IMR-90 (cell line): ENCODE results near the gene PLD6. TPM values are rescaled to one million over a fixed set of nuclear protein-coding genes. Genes with fewer than 3 reads are reported as not detected.

Source experiments
- ATAC-seq: fragments of 200-7000 bp; cut with Tn5 transposase; 2 replicates; pipeline ENCODE4 v1.9.1; 2020; ENCODE audit warnings: low read depth, mild to moderate bottlenecking, moderate library complexity
- BruUV-seq: library from RNA; stranded (reverse); fragments of 400-500 nt; replicated peaks from 2 replicates; lab custom pipeline; 2021; lab: Mats Ljungman, UMichigan
- CTCF ChIA-PET: fragments of 300-600 bp; formaldehyde crosslinking; extraction: SDS; loops from one replicate; lab custom pipeline; 2021; ENCODE audit warnings: antibody characterized with exemption; lab: Yijun Ruan, JAX
- POLR2A ChIA-PET: fragments of 300-600 bp; sonication (Branson Sonifier 250); formaldehyde crosslinking; loops from one replicate; lab custom pipeline; 2022; ENCODE audit warnings: antibody characterized with exemption; ENCODE audit not compliant: unreplicated experiment; lab: Charles Lee
- DNase-seq: peaks from one replicate; pipeline ENCODE4 v3.0.0; 2013
- H2AFZ ChIP-seq: replicated peaks from 2 replicates; pipeline ENCODE3; 2013; ENCODE audit warnings: low read length, mild to moderate bottlenecking; ENCODE audit not compliant: poor library complexity
- H2AK5ac ChIP-seq: 2 replicates; pipeline ENCODE4 v1.6.1; 2013; ENCODE audit warnings: low read depth, low read length, inconsistent platforms
- H2AK9ac ChIP-seq: replicated peaks from 2 replicates; pipeline ENCODE3; 2013; ENCODE audit warnings: mild to moderate bottlenecking, low read depth, low read length, moderate library complexity; ENCODE audit not compliant: poor library complexity
- H2BK120ac ChIP-seq: 2 replicates; pipeline ENCODE4 v1.6.1; 2013; ENCODE audit warnings: low read depth, low read length, inconsistent platforms
- H2BK15ac ChIP-seq: 3 replicates; pipeline ENCODE4 v1.6.1; 2013; ENCODE audit warnings: low read depth, low read length, inconsistent platforms
- H2BK20ac ChIP-seq: 2 replicates; pipeline ENCODE4 v1.6.1; 2013; ENCODE audit warnings: low read depth, mild to moderate bottlenecking, inconsistent platforms, low read length, moderate library complexity
- H2BK5ac ChIP-seq: 2 replicates; pipeline ENCODE4 v1.6.1; 2013; ENCODE audit warnings: mild to moderate bottlenecking, low read depth, low read length, inconsistent platforms; ENCODE audit not compliant: poor library complexity, severe bottlenecking
- H3K14ac ChIP-seq: replicated peaks from 2 replicates; pipeline ENCODE4 v1.6.1; 2013; ENCODE audit warnings: low read depth, low read length, inconsistent platforms
- H3K18ac ChIP-seq: 2 replicates; pipeline ENCODE4 v1.6.1; 2013; ENCODE audit warnings: low read depth, low read length, control low read depth
- H3K23ac ChIP-seq: 2 replicates; pipeline ENCODE4 v1.6.1; 2013; ENCODE audit warnings: low read depth, low read length, inconsistent platforms
- H3K27ac ChIP-seq: 2 replicates; pipeline ENCODE4 v1.5.1; 2013; ENCODE audit warnings: mild to moderate bottlenecking, control low read depth, low read length; ENCODE audit not compliant: insufficient read depth
- H3K27me3 ChIP-seq: 2 replicates; pipeline ENCODE4 v1.6.1; 2013; ENCODE audit warnings: low read length; ENCODE audit not compliant: control insufficient read depth, insufficient read depth
- H3K36me3 ChIP-seq: 2 replicates; pipeline ENCODE4 v1.6.1; 2013; ENCODE audit warnings: low read length, mixed read lengths; ENCODE audit not compliant: control insufficient read depth, insufficient read depth
- H3K4ac ChIP-seq: 2 replicates; pipeline ENCODE4 v1.6.1; 2013; ENCODE audit warnings: low read depth, low read length, inconsistent platforms
- H3K4me1 ChIP-seq: 2 replicates; pipeline ENCODE4 v1.6.1; 2013; ENCODE audit warnings: low read length, mixed read lengths; ENCODE audit not compliant: control insufficient read depth, insufficient read depth
- H3K4me2 ChIP-seq: 2 replicates; pipeline ENCODE4 v1.6.1; 2013; ENCODE audit warnings: low read depth, mild to moderate bottlenecking, control low read depth, low read length, moderate library complexity
- H3K4me3 ChIP-seq: 2 replicates; pipeline ENCODE4 v1.5.1; 2013; ENCODE audit warnings: low read depth, mild to moderate bottlenecking, control low read depth, low read length, moderate library complexity; ENCODE audit not compliant: insufficient read depth
- H3K56ac ChIP-seq: 2 replicates; pipeline ENCODE4 v1.6.1; 2013; ENCODE audit warnings: low read length, inconsistent platforms; ENCODE audit not compliant: insufficient read depth; ENCODE audit errors: extremely low read depth
- H3K79me1 ChIP-seq, 2 experiments: 2 replicates each; pipeline ENCODE4 v1.6.1; 2013; ENCODE audit warnings: low read length in 2 of 2, inconsistent platforms in 1 of 2, low read depth in 1 of 2
- H3K9ac ChIP-seq: 2 replicates; pipeline ENCODE4 v1.6.1; 2013; ENCODE audit warnings: low read depth, low read length, control low read depth
- H3K9me1 ChIP-seq: 2 replicates; pipeline ENCODE4 v1.6.1; 2013; ENCODE audit warnings: low read length, inconsistent platforms; ENCODE audit not compliant: insufficient read depth
- H3K9me3 ChIP-seq: 2 replicates; pipeline ENCODE4 v1.6.1; 2013; ENCODE audit warnings: low read length; ENCODE audit not compliant: control insufficient read depth, insufficient read depth
- H4K20me1 ChIP-seq: 2 replicates; pipeline ENCODE4 v1.6.1; 2013; ENCODE audit warnings: low read length, inconsistent platforms; ENCODE audit not compliant: insufficient read depth
- H4K5ac ChIP-seq: 2 replicates; pipeline ENCODE4 v1.6.1; 2013; ENCODE audit warnings: mild to moderate bottlenecking, low read depth, low read length, control low read depth
- H4K8ac ChIP-seq, 2 experiments: 2 replicates each; pipeline ENCODE4 v1.6.1; 2013; ENCODE audit warnings: low read depth in 2 of 2, low read length in 2 of 2, control low read depth in 1 of 2, inconsistent platforms in 1 of 2
- H4K91ac ChIP-seq: 2 replicates; pipeline ENCODE4 v1.6.1; 2013; ENCODE audit warnings: low read depth, low read length, inconsistent platforms; ENCODE audit not compliant: insufficient read depth
- ELK1 ChIP-seq: fragments of 150-350 bp; IDR thresholded peaks from 2 replicates; pipeline ENCODE4 v1.6.1; 2016; ENCODE audit warnings: low read depth, mild to moderate bottlenecking, low read length, moderate library complexity, borderline replicate concordance
- MAZ ChIP-seq: IDR thresholded peaks from 2 replicates; pipeline ENCODE4 v1.6.1; 2012; ENCODE audit warnings: low read depth, mild to moderate bottlenecking, low read length, improper control_type of control experiment, moderate library complexity, borderline replicate concordance
- RCOR1 ChIP-seq: IDR thresholded peaks from 2 replicates; pipeline ENCODE4 v1.6.1; 2012; ENCODE audit warnings: mild to moderate bottlenecking, low read length, improper control_type of control experiment; ENCODE audit not compliant: insufficient replicate concordance
- WGBS, 2 experiments: methylation state at CpG; one replicate each; pipeline versions ENCODE4 v1.1.5 to v1.1.7; 2013; ENCODE audit warnings: missing lambda C conversion rate in 2 of 2; ENCODE audit not compliant: insufficient read length in 1 of 2; ENCODE audit errors: extremely low coverage in 2 of 2; 5-methylcytosine and 5-hydroxymethylcytosine counted together
- dilution Hi-C: fragments of 300-500 bp; cut with HindIII; formaldehyde crosslinking; loops from one replicate; pipeline ENCODE4 v1.14.3; 2018; ENCODE audit warnings: low sequenced_read_pairs; ENCODE audit not compliant: unreplicated experiment
- in situ Hi-C: fragments of 300-500 bp; cut with MboI; formaldehyde crosslinking; loops from 3 replicates; pipeline ENCODE4 v1.14.3; 2019; ENCODE audit warnings: low sequenced_read_pairs, inconsistent platforms, mixed read lengths
- intact Hi-C: fragments of 100-400 bp; cut with micrococcal nuclease; formaldehyde crosslinking; loops from 2 replicates; pipeline ENCODE4 v1.10.0; 2022
- polyA plus RNA-seq, 3 experiments: library from polyadenylated mRNA; depleted of rRNA; stranded (reverse); fragments of >200 nt; gene quantifications; 2 replicates each; pipeline ENCODE4 v1.2.3, GENCODE V29; 2012; ENCODE audit warnings: low replicate concordance in 1 of 3
- total RNA-seq: library from RNA; depleted of rRNA; stranded (reverse); fragments of >200 nt; gene quantifications from 2 replicates; pipeline ENCODE4 v1.2.3, GENCODE V29; 2012

Gene PLD6
- total and polyA plus RNA-seq, 2 of the 4 experiments (the other 2 are of a cell fraction), result 1.1 to 1.5 TPM

- Histone ChIP-seq H2AFZ (no peak overlapping the region), H3K23ac (no peak overlapping the region), H4K5ac (no peak overlapping the region), H3K4ac (no peak overlapping the region), H3K9me3 (no peaks in the 10 kb centered on the region), H3K9ac (no peak overlapping the region), H3K4me3 (no peak overlapping the region), H2BK5ac (no peak overlapping the region), H3K79me1 (peaks cover 3 to 49% of the 10 kb centered on the region in 2 experiments; a peak in 3 of 4 replicates), H4K20me1 (peaks cover 18% of the 10 kb centered on the region), H3K9me1 (0 out of 2 replicates have a peak, but pooled peaks cover 8% of the 10 kb centered on the region), H2AK5ac (no peak overlapping the region), H3K36me3 (peaks cover 89% of the 10 kb centered on the region), H3K4me2 (no peak overlapping the region), H4K8ac (no peak overlapping the region), H2AK9ac (no peak overlapping the region), H3K18ac (no peak overlapping the region), H4K91ac (no peak overlapping the region), H2BK120ac (no peak overlapping the region), H3K14ac (no peak overlapping the region), H3K27me3 (no peaks in the 10 kb centered on the region), H3K56ac (no peak overlapping the region), H3K27ac (no peak overlapping the region), H3K4me1 (no peaks in the 10 kb centered on the region), H2BK20ac (no peak overlapping the region), H2BK15ac (no peak overlapping the region)
- intact Hi-C loops, result no loop called here
- ChIA-PET POLR2A (no interaction called here), CTCF (no interaction called here)
- no TSS peak for BruUV-seq
- no peak for DNase-seq
- ATAC-seq, result no peak
- TF ChIP-seq RCOR1 (no peak), ELK1 (no peak), MAZ (no peak)
- 100% methylated on average over 3 of the region's 8 CpGs; no CpG with 5 or more reads in 1 of the 2 experiments for WGBS, 2 experiments
- dilution Hi-C loops, result no loop called here
- in situ Hi-C loops, result no loop called here
Observed at GRCh38 chr17:17220529-17220928, 14.4 kb upstream of the PLD6 start.
